ENCODE results near the gene KCNJ11.
A peak's percentile ranks its signal among the peaks of the same experiment; 100 is the strongest.

Gene KCNJ11

DNA sequence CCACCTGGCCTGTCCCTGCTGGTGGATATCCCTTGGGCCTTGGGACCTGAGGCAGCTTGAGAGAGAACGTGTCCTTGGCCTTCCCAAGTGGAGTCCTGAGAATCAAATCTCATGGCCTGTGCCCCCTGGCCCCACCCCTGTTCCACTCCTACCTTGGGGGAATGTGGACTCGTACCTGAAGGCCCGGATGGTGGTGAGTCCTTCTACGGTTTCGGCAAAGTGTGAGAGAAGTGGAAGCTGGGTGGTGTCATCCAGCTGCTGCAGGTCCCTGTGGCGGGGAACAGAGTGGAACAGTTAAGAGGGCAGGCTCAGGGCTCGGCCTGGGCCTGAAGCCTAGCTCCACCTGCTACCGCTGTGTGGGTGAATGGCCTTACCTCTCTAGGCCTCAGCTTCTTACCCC lies 14.0 kb upstream of the KCNJ11 start:
- Mint-ChIP-seq H3K9me3 (no peaks in the 10 kb centered on the region), H3K4me3 (no peak overlapping the region), H3K27ac (no peak overlapping the region), H3K27me3 (peaks cover 5 to 6% of the 10 kb centered on the region in 2 donors), H3K4me1 (peaks cover 16 to 28% of the 10 kb centered on the region in 2 donors), H3K36me3 (no peaks in the 10 kb centered on the region)
- ATAC-seq (replicated peaks): no peak
- DNase-seq: no peak

DNA sequence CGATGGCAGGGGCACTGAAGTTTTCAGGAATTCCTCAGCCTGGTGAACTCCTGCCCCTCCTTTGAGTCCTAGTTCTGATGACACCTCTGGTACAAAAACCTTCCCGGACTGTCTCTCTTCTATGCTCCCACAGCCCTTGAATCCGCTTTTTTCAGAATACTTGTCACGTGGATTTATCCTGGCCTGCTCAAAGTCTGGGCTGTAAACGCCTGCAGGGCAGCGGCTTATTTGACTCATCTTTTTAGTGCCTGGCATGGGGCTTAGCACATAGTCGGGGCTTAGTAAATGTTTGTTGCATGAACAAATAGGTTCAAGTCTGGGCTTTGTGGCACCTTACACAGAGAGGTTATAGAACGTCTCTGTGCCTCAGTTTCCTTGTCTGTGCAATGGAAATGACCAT lies 13.4 kb upstream of the KCNJ11 start:
- ATAC-seq (replicated peaks) (no peak), DNase-seq (no peak)
- H3K36me3 Mint-ChIP-seq: no peaks in the 10 kb centered on the region
- H3K4me1 Mint-ChIP-seq: peaks cover 15 to 28% of the 10 kb centered on the region in 2 donors
- H3K27ac Mint-ChIP-seq: no peak overlapping the region
- H3K9me3 Mint-ChIP-seq: no peaks in the 10 kb centered on the region
- no peak overlapping the region for H3K4me3 Mint-ChIP-seq
- H3K27me3 Mint-ChIP-seq: peaks cover 0 to 6% of the 10 kb centered on the region in 2 donors

DNA sequence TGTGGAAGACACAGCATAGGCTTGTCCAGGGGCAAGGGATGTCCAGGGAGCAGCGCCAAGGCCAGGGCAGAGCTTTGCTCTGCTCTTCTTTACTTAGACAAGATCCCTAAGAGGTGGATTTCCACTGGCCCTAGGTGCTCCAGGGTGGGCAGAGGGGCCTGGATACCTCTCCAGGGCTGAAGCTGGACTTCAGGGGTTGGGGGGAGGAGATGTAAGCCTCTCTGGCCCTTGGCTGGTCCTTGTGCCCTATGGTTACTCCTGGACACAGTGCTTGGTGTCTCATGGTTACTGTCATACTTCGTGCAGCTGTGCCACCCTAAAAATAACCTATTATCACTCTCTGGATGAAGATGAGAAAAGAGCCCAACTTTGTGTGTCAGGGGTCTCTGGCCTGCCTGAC lies 12.9 kb upstream of the KCNJ11 start:
- H3K27ac Mint-ChIP-seq: peak overlapping the region; percentile 74
- ATAC-seq (replicated peaks): no peak
- peaks cover 15 to 28% of the 10 kb centered on the region in 2 donors for H3K4me1 Mint-ChIP-seq
- no peaks in the 10 kb centered on the region for H3K36me3 Mint-ChIP-seq
- no peaks in the 10 kb centered on the region for H3K9me3 Mint-ChIP-seq
- no peak for DNase-seq
- H3K27me3 Mint-ChIP-seq: peaks cover 0 to 6% of the 10 kb centered on the region in 2 donors
- H3K4me3 Mint-ChIP-seq: no peak overlapping the region

DNA sequence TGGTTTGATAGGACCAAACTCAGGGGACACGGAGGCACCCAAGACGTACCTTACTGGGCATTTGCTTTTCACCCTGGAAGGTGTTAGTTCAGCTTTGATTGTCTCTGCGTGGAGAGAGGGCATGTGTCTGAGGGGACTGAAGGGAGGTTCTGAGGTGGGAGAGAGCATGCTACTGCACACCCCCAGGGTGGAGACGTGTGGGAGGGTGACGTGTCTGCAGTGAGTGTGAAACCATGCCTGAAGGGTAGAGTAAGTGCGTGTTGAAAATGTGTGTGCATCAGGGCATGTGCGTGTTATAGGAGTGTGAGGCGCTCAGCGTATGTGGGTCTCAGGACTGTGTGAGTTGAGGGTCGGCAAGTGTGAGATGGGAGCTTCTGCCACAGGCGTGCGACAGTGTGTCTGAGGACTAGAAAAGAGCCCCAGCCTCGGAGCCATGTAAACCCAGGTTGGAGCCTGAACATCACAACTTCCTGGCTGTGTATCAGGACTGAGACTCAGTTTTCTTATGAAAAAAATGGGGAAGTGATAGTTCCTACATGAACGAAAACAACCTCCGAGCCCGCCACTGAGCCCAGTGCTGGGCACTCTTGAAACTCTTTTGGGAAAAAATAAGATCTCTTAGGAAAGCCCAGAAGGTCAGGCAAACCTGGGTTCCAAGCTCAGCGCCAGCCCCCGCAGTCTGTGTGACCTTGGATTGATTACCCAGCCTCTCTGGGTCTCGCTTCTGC lies 11.8 kb upstream of the KCNJ11 start:
- ATAC-seq (replicated peaks): peak; percentile 80 to 83

DNA sequence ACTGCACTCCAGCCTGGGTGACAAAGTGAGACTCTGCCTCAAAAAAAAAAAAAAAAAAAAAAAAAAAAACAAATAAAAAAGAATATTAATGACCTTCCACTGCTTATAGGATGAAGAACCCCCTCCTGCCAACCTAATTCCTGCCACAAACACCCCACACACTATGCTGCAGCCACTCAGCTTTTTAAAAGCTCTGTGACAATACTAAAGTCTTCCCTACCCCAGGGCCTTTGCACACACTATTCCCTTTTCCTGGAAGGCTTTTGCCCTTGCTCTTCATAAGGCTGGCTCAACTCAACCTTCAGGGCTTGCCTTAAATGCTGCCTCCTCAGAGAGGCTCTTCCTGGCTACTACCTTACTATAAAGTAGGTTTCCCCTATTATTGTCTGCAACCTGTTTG lies 10.8 kb upstream of the KCNJ11 start:
- H3K4me1 Mint-ChIP-seq: peaks cover 13 to 23% of the 10 kb centered on the region in 2 donors
- ATAC-seq (replicated peaks) (no peak), DNase-seq (no peak)
- H3K4me3 Mint-ChIP-seq: no peak overlapping the region
- no peaks in the 10 kb centered on the region for H3K36me3 Mint-ChIP-seq
- no peaks in the 10 kb centered on the region for H3K9me3 Mint-ChIP-seq
- H3K27me3 Mint-ChIP-seq: peaks cover 0 to 6% of the 10 kb centered on the region in 2 donors
- H3K27ac Mint-ChIP-seq: no peak overlapping the region

More for the DNA sequence above, 11.8 kb upstream of the KCNJ11 start:
- H3K27me3 Mint-ChIP-seq: peaks cover 0 to 6% of the 10 kb centered on the region in 2 donors
- H3K4me1 Mint-ChIP-seq: peaks cover 13 to 23% of the 10 kb centered on the region in 2 donors
- H3K9me3 Mint-ChIP-seq: no peaks in the 10 kb centered on the region
- H3K4me3 Mint-ChIP-seq: peak overlapping the region; percentile 1
- no peaks in the 10 kb centered on the region for H3K36me3 Mint-ChIP-seq
- peak overlapping the region; percentile 76 for H3K27ac Mint-ChIP-seq
- peak; percentile 52 for DNase-seq

DNA sequence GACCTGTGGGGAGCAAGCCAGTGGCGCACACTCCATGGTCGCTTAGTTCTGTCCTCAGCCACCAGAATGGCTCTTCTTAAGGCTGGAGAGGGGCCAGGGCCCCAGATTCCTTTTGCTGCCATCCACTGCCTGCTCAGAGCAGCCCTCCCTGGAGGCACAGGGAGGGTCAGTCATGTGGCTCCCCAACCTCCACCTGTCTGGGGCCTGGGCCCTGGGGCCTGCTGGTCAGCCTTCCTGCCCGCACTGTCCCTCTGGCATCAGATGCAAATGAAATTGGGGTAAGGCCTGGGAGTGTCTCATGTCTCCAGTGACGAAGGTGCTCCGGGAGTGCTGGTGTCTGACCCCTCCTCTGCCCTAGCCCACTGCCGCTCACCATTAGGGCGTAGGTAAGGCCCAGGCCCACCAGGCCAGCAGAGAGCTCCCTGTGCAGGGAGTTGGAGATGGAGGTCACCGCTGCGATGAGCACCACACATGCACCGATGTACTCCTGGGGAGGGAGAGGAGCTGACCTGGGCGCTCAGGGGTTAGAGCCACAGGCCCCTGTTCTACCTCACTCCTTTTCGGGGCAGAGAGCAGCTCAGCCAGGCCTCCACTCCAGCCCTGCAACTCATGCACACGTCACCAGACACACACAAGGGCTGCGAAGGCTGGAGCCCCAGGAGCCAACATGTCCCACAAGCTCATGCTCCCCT lies 9.0 kb upstream of the KCNJ11 start:
- Mint-ChIP-seq H3K27me3 (peaks cover 0 to 6% of the 10 kb centered on the region in 2 donors), H3K27ac (no peak overlapping the region), H3K9me3 (no peaks in the 10 kb centered on the region), H3K4me1 (peaks cover 13 to 23% of the 10 kb centered on the region in 2 donors), H3K36me3 (no peaks in the 10 kb centered on the region), H3K4me3 (no peak overlapping the region)
- no peak for ATAC-seq (replicated peaks)
- no peak for DNase-seq

DNA sequence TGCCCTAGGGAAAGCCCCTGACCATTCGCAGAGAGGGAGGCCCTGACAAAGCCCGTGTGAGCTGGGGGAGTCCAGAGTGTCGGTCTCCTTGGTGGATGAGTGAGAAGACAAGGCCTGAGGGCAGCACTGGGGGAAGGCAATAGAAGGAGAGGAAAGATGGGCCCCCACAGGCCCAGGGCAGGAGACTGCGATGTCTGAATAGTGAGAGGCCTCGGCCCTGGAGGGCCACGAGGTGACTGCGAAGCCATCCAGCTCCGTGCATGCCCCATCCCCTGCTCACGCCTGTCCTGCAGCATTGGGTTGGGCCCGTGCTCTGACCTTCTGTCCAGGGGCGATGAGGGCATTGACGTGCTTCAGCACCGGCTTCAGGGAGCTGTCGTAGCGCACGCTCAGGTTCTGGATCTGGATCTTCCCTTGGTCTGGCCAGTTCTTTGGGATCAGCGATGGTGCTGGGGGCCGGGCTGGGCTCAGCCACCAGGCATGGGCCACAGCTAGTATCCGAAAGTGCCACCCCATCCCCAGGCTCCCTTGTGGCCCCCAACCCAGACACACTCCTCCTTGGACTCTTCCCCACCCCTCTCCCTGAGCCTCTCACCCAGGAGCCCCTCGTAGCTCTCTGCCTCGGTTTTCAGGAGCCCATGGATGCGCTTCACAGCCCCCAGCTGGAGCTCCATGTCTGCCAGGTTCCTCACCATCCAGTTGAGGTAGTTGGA lies 8.3 kb upstream of the KCNJ11 start:
- H3K4me3 Mint-ChIP-seq: no peak overlapping the region
- H3K9me3 Mint-ChIP-seq: no peaks in the 10 kb centered on the region
- no peaks in the 10 kb centered on the region for H3K36me3 Mint-ChIP-seq
- H3K27ac Mint-ChIP-seq: peak overlapping the region; percentile 0
- H3K4me1 Mint-ChIP-seq: peaks cover 15 to 26% of the 10 kb centered on the region in 2 donors
- no peak for DNase-seq
- no peak for ATAC-seq (replicated peaks)
- peaks cover 0 to 6% of the 10 kb centered on the region in 2 donors for H3K27me3 Mint-ChIP-seq

DNA sequence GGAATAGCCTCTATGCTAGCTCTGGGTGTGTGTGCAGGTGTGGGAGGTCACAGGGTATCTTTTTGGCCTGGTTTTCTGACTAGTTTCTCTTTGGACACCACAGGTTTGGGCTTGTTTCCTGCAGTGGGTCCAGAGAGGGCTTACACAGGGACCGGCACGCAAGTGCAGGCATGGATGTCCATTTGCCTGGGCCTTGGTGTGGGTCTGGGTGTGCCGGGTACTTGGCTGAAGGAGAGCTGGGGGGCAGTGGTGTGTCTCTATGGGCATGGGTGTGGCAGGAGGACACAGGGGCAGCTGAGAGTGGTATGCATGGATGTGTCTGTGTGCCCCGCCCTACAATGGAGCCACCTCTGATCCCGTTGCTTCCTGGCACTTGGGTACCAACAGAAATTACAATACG lies 7.5 kb upstream of the KCNJ11 start:
- DNase-seq (no peak), ATAC-seq (replicated peaks) (no peak)
- H3K27ac Mint-ChIP-seq: no peak overlapping the region
- no peaks in the 10 kb centered on the region for H3K9me3 Mint-ChIP-seq
- H3K27me3 Mint-ChIP-seq: peaks cover 0 to 10% of the 10 kb centered on the region in 2 donors
- H3K4me1 Mint-ChIP-seq: peaks cover 19 to 28% of the 10 kb centered on the region in 2 donors
- no peak overlapping the region for H3K4me3 Mint-ChIP-seq
- H3K36me3 Mint-ChIP-seq: no peaks in the 10 kb centered on the region

DNA sequence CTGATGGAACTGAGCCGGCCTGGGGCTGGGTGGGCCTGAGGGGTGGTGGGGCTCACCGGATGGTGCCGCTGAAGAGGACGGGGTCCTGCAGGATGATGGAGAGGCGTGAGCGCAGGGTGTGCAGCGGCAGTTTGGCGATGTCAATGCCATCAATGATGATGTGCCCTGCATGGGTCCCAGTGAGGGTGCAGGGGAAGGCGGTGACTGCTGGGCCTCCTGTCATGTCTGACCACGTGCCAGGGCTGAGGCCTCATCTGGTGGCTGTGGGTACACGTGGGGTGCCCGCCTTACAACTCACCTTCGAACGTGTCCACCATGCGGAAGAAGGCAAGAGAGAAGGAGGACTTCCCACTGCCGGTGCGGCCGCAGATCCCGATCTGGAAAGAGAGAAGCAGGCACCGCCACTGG lies 7.1 kb upstream of the KCNJ11 start:
- Mint-ChIP-seq H3K36me3 (no peaks in the 10 kb centered on the region), H3K27ac (no peak overlapping the region), H3K4me3 (no peak overlapping the region), H3K27me3 (peaks cover 0 to 11% of the 10 kb centered on the region in 2 donors), H3K4me1 (peaks cover 15 to 26% of the 10 kb centered on the region in 2 donors), H3K9me3 (no peaks in the 10 kb centered on the region)
- DNase-seq: no peak
- no peak for ATAC-seq (replicated peaks)

DNA sequence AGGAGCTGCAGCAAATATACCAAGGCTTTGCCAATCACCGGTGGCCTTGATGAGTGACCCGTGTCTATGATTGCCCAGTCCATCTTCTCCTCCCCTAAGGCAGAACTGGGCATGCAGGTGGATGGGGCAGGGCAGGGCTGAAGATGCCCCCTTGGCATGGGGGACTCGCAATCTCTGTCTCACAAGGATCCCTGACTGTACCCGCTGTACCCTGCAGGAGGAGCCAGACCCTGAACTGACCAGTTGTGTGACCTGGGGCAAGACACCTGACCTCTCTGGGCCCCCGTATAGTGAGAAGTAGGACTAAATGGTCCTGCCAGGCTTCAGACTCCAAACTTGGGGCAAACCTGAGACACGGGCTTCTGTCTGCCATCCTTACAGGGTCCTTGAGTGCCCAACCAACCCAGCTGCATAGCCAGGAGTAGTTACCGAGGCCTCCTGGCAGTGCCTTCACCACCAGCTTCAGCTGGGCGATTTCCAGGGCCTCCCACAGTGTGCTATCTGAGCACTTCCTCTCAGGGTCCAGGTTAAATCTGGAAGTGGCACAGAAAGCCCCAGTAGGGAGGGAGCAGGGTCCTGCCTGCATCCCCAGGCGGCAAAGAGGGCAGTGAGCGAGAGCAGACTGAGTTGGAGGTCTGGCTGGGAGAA lies 6.4 kb upstream of the KCNJ11 start:
- Mint-ChIP-seq H3K27ac (no peak overlapping the region), H3K9me3 (no peaks in the 10 kb centered on the region), H3K36me3 (no peaks in the 10 kb centered on the region), H3K4me3 (no peak overlapping the region), H3K4me1 (peaks cover 16 to 25% of the 10 kb centered on the region in 2 donors), H3K27me3 (peaks cover 0 to 17% of the 10 kb centered on the region in 2 donors)
- DNase-seq: no peak
- no peak for ATAC-seq (replicated peaks)

DNA sequence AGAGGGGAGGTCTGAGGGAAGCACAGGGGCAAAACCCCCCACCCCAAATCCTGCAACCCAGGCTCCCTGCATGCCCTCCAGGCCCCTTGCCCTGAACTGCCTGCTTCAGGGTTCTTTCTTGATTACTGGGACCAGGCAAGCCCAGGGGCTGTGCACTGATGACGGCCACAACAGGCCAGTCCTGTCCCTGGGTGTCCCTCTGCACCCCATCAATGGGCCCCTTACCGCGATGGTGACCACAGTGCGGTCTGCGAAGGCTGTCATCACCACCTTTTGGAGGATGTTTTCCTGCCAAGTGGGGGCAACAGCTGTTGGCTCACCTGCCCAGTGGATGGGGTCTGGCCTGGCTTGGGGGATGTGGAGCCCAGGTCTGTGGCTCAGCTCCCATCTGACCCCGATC lies 5.0 kb upstream of the KCNJ11 start:
- Mint-ChIP-seq H3K4me3 (no peak overlapping the region), H3K27me3 (peaks cover 5 to 22% of the 10 kb centered on the region in 2 donors), H3K9me3 (no peaks in the 10 kb centered on the region), H3K4me1 (peaks cover 17 to 33% of the 10 kb centered on the region in 2 donors), H3K36me3 (no peaks in the 10 kb centered on the region), H3K27ac (no peak overlapping the region)
- DNase-seq (no peak), ATAC-seq (replicated peaks) (no peak)

DNA sequence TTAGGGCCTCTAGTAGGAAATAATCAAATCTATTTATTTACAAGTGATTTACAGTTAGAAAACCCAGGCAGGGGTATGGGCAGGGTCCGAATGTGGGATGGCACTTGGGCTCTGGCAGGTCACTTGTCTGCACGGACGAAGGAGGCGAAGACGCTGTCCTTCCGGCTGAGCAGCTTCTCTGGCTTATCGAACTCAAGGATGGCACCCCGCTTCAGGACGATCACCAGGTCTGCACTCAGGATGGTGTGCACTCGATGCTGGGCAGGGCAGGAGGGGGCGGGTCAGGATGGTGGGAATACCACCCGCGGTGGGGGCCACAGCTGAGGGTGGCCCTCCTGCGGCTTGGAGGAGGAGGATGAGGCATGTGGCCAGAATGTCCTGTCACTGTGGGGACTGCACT lies 4.4 kb upstream of the KCNJ11 start:
- Mint-ChIP-seq H3K4me1 (peaks cover 18 to 39% of the 10 kb centered on the region in 2 donors), H3K36me3 (no peaks in the 10 kb centered on the region), H3K4me3 (no peak overlapping the region), H3K9me3 (no peaks in the 10 kb centered on the region), H3K27ac (no peak overlapping the region), H3K27me3 (peaks cover 6 to 21% of the 10 kb centered on the region in 2 donors)
- DNase-seq: no peak
- ATAC-seq (replicated peaks): no peak

DNA sequence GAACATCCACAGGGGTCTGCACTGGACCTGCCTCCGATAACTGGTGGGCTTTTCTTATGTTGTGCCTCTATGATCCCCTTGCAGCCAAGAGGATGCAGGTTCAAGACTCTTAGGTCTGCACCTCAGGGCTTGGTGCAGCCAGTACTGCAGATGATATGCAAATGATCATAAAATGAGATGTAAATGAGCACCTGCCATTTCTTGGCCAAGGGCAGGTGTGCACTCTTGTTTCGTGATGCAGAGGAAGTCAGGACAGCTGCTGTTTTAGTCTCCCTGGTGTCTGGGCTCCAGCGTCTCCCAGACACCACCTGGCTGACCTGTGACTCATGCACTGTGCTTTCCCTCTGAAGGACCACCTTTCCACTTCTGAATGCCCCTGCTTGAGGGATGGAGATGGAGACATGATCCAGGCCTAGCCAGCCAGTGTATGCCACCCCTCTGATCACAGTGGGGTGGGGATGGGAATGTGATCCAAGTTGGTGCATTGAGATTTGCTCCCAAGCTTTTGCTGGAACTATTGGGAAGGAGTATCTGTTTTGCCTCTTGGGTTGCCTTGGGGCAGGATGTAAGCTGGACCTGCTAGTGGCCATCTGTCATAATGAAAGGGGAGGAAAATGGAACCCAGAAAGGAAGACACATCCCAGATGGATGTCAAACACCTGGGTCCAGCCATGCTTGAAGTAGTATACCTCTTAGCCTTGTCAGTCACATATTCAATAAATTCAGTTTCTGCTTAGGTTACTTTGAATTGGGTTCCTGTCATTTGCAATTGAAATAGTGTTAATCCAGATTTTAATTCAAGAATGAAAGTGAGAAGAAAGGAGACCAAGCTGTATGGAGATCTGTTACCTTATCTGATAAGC lies 3.3 kb upstream of the KCNJ11 start:
- peaks cover 15 to 31% of the 10 kb centered on the region in 2 donors for H3K27me3 Mint-ChIP-seq
- ATAC-seq (replicated peaks) (peak; percentile 34 to 39), DNase-seq (no peak)
- H3K4me3 Mint-ChIP-seq: no peak overlapping the region
- peaks cover 0 to 9% of the 10 kb centered on the region in 2 donors for H3K36me3 Mint-ChIP-seq
- peaks cover 22 to 51% of the 10 kb centered on the region in 2 donors for H3K4me1 Mint-ChIP-seq
- peak overlapping the region; percentile 21 for H3K27ac Mint-ChIP-seq
- H3K9me3 Mint-ChIP-seq: no peaks in the 10 kb centered on the region
